ENCODE results near the gene KRT3.

KRT3 gene

DNA sequence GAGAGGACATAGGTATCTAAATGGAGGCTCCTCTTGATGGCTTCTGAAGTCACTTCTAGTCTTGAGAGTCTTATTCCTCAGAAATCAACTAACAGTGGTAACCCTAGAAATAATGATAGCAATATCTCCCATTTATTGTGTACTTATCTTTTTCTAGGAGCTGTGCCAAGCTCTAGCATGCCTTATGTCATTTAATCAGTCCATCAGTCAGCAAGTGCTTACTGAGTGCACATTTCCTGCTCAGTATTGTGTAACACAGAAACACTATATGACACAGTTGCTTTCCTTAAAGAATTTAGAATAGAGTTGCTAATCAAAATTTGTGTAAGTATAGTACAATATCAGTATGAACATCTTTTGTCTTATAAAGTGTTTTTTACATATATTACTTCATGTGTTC lies 55.3 kb downstream of the KRT3 start:
- no peak overlapping the region for H3K27ac ChIP-seq
- in situ Hi-C loops (cut with HindIII; ENCODE audit: low pct_ligation_motif_present, low sequenced_read_pairs): no loop called here
- TF ChIP-seq, protein P1, sequence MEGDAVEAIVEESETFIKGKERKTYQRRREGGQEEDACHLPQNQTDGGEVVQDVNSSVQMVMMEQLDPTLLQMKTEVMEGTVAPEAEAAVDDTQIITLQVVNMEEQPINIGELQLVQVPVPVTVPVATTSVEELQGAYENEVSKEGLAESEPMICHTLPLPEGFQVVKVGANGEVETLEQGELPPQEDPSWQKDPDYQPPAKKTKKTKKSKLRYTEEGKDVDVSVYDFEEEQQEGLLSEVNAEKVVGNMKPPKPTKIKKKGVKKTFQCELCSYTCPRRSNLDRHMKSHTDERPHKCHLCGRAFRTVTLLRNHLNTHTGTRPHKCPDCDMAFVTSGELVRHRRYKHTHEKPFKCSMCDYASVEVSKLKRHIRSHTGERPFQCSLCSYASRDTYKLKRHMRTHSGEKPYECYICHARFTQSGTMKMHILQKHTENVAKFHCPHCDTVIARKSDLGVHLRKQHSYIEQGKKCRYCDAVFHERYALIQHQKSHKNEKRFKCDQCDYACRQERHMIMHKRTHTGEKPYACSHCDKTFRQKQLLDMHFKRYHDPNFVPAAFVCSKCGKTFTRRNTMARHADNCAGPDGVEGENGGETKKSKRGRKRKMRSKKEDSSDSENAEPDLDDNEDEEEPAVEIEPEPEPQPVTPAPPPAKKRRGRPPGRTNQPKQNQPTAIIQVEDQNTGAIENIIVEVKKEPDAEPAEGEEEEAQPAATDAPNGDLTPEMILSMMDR (IDR thresholded peaks at IDR 0.05; ENCODE audit: low read depth, low read length, missing control alignments): no peak
- H3K27me3 ChIP-seq (replicated peaks): no peaks in the 10 kb centered on the region
- no peak overlapping the region for H3K4me3 ChIP-seq (ENCODE audit: low read depth, low read length)
- H3K36me3 ChIP-seq (replicated peaks): no peaks in the 10 kb centered on the region
- no peak for DNase-seq

GRCh38 chr12:52739963-52740362 lies 56.0 kb downstream of the KRT3 start:
- TF ChIP-seq, protein P1 (IDR thresholded peaks at IDR 0.05; ENCODE audit: low read depth, low read length, missing control alignments): no peak
- no peak overlapping the region for H3K4me3 ChIP-seq (ENCODE audit: low read depth, low read length)
- in situ Hi-C loops (cut with HindIII; ENCODE audit: low pct_ligation_motif_present, low sequenced_read_pairs): no loop called here
- DNase-seq: no peak
- H3K27me3 ChIP-seq (replicated peaks): no peaks in the 10 kb centered on the region
- H3K36me3 ChIP-seq (replicated peaks): no peaks in the 10 kb centered on the region
- no peak overlapping the region for H3K27ac ChIP-seq

All from brain microvascular endothelial cell (primary cell).